Measurements from ENCODE around the gene GRK2.

Gene GRK2

DNA sequence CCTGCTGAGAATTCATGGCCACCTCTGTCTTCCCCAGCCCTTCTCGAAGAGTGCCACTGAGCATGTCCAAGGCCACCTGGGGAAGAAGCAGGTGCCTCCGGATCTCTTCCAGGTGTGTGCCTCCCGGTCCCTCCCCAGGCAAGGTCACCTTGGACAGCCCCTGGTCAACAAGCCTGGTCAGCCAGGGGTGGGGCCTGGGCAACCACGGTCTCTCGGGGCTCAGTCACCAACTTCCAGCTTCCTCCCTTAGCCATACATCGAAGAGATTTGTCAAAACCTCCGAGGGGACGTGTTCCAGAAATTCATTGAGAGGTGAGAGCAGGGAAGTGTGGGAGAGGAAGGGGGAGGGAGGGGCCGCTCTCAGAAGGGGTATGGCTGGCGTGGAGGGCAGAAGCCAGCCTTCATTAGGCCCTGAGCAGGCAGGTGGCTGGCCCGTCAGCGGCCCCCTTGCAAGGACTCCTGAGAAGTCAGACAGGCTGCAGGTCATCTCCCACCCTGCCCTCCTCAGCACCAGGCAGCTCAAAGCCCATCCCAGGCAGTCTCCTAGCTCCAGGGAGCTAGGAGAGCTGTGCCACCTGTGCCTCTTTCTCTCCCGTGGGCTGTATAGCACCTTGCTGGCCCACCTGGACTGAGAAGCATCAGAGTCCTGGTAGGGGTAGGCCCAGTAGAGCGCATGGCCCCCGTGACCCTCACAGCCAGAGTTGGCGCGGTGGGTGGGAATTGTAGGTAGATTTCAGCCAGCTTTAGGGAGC, 13.5 kb downstream of the GRK2 start:
- H3K36me3 ChIP-seq (ENCODE audit: insufficient read depth, low read length) = peaks cover 55% of the 10 kb centered on the region
- 94% methylated on average over 17 of the region's 17 CpGs for WGBS
- no peaks in the 10 kb centered on the region for H3K27me3 ChIP-seq (ENCODE audit: insufficient read depth, low read length)
- no peaks in the 10 kb centered on the region for H3K9me3 ChIP-seq (ENCODE audit: insufficient read depth, low read depth, low read length)
- H3K27ac ChIP-seq (ENCODE audit: low read depth, low read length) = no peak overlapping the region
- H3K4me1 ChIP-seq (ENCODE audit: insufficient read depth, low read length) = peaks cover 12% of the 10 kb centered on the region
- no peak overlapping the region for H3K9ac ChIP-seq (ENCODE audit: low read depth, low read length)
- H3K4me3 ChIP-seq (ENCODE audit: low read length) = no peak overlapping the region

DNA sequence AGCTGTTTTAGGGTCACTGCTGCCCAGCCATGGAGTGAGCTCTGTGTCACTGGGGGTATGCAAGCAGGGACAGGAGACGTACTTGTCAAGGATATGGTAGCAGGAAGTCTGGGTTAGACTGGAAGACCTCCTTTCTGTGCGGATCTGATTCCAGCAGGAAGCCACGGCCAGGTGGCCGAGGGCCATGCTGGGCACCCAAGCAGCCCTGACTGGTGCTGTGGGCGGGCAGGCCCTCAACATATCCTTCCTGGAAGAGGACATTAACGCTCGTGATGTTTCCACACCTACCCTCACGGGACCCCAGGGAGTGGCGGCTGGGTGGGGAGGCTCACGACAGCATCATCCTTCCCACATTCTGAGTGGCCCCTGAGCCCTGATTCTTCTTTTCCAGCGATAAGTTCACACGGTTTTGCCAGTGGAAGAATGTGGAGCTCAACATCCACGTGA, 14.1 kb downstream of the GRK2 start:
- Histone ChIP-seq H3K36me3 (ENCODE audit: insufficient read depth, low read length) (peaks cover 61% of the 10 kb centered on the region), H3K9me3 (ENCODE audit: insufficient read depth, low read depth, low read length) (no peaks in the 10 kb centered on the region), H3K27ac (ENCODE audit: low read depth, low read length) (no peak overlapping the region), H3K27me3 (ENCODE audit: insufficient read depth, low read length) (no peaks in the 10 kb centered on the region), H3K4me3 (ENCODE audit: low read length) (no peak overlapping the region), H3K4me1 (ENCODE audit: insufficient read depth, low read length) (peaks cover 12% of the 10 kb centered on the region), H3K9ac (ENCODE audit: low read depth, low read length) (no peak overlapping the region)
- WGBS = 94% methylated on average over 13 of the region's 13 CpGs

DNA sequence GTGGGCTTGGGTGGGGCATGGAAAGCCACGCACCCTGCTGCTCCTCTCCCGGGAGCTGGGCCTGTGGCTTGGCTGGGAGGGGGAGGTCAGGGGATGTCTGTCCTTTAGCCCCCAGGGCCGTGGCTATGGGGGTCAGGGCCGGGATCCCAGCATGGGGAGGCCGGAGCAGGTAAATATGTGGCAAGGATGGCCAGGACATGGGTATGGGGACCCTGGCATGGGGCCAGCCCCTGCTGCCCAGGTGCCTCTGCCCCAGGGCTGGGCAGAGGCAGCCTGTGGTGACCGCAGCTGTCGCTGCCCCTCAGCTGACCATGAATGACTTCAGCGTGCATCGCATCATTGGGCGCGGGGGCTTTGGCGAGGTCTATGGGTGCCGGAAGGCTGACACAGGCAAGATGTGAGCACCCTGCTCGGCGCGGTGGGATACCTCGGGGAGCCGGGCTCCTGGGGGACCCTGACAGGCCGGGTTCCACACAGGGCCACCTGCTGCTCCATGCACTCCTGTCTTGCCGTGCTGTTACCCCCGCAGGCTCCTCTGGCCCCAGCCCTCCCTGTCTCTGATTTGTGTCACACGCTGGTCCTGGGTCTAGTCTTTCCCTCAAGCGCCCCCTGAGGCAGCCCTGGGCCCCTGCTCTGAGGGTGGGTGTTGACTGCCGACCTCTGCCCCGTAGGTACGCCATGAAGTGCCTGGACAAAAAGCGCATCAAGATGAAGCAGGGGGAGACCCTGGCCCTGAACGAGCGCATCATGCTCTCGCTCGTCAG, 14.7 kb downstream of the GRK2 start:
- Histone ChIP-seq H3K27ac (ENCODE audit: low read depth, low read length) (no peak overlapping the region), H3K36me3 (ENCODE audit: insufficient read depth, low read length) (peaks cover 66% of the 10 kb centered on the region), H3K9ac (ENCODE audit: low read depth, low read length) (no peak overlapping the region), H3K4me1 (ENCODE audit: insufficient read depth, low read length) (peaks cover 12% of the 10 kb centered on the region), H3K27me3 (ENCODE audit: insufficient read depth, low read length) (no peaks in the 10 kb centered on the region), H3K9me3 (ENCODE audit: insufficient read depth, low read depth, low read length) (no peaks in the 10 kb centered on the region), H3K4me3 (ENCODE audit: low read length) (no peak overlapping the region)
- WGBS = 95% methylated on average over 31 of the region's 31 CpGs

DNA sequence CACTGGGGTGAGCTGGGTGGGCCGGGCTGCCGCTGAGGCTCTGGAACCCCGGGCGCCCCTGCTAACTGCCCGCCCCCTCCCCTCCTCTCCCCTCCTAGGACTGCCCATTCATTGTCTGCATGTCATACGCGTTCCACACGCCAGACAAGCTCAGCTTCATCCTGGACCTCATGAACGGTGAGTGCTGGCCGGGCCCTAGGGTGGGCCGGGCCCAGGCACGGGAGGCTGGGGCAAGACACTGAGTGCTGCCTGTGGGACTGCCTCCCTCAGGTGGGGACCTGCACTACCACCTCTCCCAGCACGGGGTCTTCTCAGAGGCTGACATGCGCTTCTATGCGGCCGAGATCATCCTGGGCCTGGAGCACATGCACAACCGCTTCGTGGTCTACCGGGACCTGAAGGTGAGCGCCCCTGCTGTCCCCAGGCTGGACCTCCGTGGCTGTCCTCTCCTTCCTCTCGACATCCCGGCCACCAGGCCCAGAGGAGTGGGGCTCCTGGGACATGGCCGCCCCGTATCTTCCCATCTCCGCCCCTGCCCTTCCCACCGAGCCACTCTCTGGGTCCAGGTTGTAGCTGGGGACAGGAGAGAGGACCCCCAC, 15.4 kb downstream of the GRK2 start:
- no peak overlapping the region for H3K27ac ChIP-seq (ENCODE audit: low read depth, low read length)
- H3K36me3 ChIP-seq (ENCODE audit: insufficient read depth, low read length) = peaks cover 68% of the 10 kb centered on the region
- no peak overlapping the region for H3K9ac ChIP-seq (ENCODE audit: low read depth, low read length)
- H3K4me1 ChIP-seq (ENCODE audit: insufficient read depth, low read length) = peaks cover 8% of the 10 kb centered on the region
- H3K27me3 ChIP-seq (ENCODE audit: insufficient read depth, low read length) = no peaks in the 10 kb centered on the region
- no peaks in the 10 kb centered on the region for H3K9me3 ChIP-seq (ENCODE audit: insufficient read depth, low read depth, low read length)
- H3K4me3 ChIP-seq (ENCODE audit: low read length) = no peak overlapping the region
- 95% methylated on average over 27 of the region's 27 CpGs for WGBS

DNA sequence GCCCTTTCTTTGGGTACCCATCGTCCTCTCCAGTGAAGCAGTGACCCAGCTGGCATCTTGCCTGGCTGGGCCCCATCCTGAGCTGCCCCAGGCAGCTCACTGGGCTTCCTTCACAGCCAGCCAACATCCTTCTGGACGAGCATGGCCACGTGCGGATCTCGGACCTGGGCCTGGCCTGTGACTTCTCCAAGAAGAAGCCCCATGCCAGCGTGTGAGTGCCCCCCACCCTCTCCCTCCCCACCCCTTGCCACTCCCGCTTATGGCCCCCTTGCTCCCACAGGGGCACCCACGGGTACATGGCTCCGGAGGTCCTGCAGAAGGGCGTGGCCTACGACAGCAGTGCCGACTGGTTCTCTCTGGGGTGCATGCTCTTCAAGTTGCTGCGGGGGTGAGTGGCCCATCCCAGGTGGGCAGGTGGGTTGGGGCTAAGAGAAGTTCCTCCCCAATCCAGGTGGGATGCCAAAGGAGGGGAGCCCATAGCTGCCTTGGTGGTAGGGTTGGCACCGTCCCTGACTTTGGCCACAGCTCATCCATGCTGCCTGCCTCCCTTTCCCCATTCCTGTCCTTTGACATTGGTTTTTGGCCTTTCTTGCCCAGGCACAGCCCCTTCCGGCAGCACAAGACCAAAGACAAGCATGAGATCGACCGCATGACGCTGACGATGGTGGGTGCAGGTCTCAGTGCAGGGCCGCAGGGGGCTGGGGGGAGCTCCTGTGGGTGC, 16.0 kb downstream of the GRK2 start:
- Histone ChIP-seq H3K27ac (ENCODE audit: low read depth, low read length) (no peak overlapping the region), H3K9me3 (ENCODE audit: insufficient read depth, low read depth, low read length) (no peaks in the 10 kb centered on the region), H3K4me1 (ENCODE audit: insufficient read depth, low read length) (peaks cover under 1% of the 10 kb centered on the region; the same call in 1 of the 2 replicates), H3K36me3 (ENCODE audit: insufficient read depth, low read length) (peaks cover 68% of the 10 kb centered on the region), H3K27me3 (ENCODE audit: insufficient read depth, low read length) (no peaks in the 10 kb centered on the region), H3K9ac (ENCODE audit: low read depth, low read length) (no peak overlapping the region), H3K4me3 (ENCODE audit: low read length) (no peak overlapping the region)
- WGBS = 94% methylated on average over 20 of the region's 20 CpGs

DNA sequence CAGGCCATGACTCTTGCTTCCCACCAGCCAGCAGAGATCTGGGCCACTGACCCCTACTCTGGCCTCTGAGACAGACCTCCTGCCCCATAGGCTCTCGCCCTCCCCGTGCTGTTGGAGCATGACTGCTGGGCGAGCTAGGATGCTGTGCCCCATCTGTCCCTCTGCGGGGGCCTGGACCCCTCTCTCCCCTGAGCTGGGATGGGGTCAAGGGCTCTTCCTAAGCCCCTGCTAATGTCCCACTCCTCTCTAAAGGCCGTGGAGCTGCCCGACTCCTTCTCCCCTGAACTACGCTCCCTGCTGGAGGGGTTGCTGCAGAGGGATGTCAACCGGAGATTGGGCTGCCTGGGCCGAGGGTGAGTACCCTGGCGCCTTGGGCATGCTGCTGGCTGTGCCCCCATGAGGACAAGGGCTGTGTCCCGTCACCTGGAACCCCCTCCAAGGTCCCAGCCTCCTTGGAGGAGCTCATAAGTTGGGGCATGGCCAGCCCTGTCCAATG, 16.7 kb downstream of the GRK2 start:
- no peak overlapping the region for H3K4me3 ChIP-seq (ENCODE audit: low read length)
- 95% methylated on average over 11 of the region's 11 CpGs for WGBS
- peaks cover 4% of the 10 kb centered on the region for H3K4me1 ChIP-seq (ENCODE audit: insufficient read depth, low read length)
- H3K9me3 ChIP-seq (ENCODE audit: insufficient read depth, low read depth, low read length) = no peaks in the 10 kb centered on the region
- no peaks in the 10 kb centered on the region for H3K27me3 ChIP-seq (ENCODE audit: insufficient read depth, low read length)
- peaks cover 68% of the 10 kb centered on the region for H3K36me3 ChIP-seq (ENCODE audit: insufficient read depth, low read length)
- H3K9ac ChIP-seq (ENCODE audit: low read depth, low read length) = no peak overlapping the region
- no peak overlapping the region for H3K27ac ChIP-seq (ENCODE audit: low read depth, low read length)

DNA sequence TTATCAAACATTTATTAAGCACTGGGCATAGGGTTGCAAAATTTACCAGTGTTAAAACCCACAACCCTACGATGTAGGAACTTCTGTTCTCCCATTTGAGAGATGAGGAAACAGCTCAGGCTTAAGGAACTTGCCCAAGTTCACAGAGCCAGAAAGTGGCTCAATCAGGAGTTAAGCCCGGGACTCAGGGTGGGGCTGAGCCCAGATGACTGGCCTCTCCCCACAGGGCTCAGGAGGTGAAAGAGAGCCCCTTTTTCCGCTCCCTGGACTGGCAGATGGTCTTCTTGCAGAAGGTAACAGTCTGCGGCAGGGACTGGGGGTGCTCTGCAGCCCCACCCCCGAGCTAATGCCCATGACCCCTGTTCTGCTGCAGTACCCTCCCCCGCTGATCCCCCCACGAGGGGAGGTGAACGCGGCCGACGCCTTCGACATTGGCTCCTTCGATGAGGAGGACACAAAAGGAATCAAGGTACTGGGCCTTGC, 17.2 kb downstream of the GRK2 start:
- Histone ChIP-seq H3K9ac (ENCODE audit: low read depth, low read length) (no peak overlapping the region), H3K4me1 (ENCODE audit: insufficient read depth, low read length) (peaks cover 8% of the 10 kb centered on the region), H3K36me3 (ENCODE audit: insufficient read depth, low read length) (peaks cover 68% of the 10 kb centered on the region), H3K27ac (ENCODE audit: low read depth, low read length) (no peak overlapping the region), H3K9me3 (ENCODE audit: insufficient read depth, low read depth, low read length) (no peaks in the 10 kb centered on the region), H3K27me3 (ENCODE audit: insufficient read depth, low read length) (no peaks in the 10 kb centered on the region), H3K4me3 (ENCODE audit: low read length) (no peak overlapping the region)
- 96% methylated on average over 13 of the region's 13 CpGs for WGBS

DNA sequence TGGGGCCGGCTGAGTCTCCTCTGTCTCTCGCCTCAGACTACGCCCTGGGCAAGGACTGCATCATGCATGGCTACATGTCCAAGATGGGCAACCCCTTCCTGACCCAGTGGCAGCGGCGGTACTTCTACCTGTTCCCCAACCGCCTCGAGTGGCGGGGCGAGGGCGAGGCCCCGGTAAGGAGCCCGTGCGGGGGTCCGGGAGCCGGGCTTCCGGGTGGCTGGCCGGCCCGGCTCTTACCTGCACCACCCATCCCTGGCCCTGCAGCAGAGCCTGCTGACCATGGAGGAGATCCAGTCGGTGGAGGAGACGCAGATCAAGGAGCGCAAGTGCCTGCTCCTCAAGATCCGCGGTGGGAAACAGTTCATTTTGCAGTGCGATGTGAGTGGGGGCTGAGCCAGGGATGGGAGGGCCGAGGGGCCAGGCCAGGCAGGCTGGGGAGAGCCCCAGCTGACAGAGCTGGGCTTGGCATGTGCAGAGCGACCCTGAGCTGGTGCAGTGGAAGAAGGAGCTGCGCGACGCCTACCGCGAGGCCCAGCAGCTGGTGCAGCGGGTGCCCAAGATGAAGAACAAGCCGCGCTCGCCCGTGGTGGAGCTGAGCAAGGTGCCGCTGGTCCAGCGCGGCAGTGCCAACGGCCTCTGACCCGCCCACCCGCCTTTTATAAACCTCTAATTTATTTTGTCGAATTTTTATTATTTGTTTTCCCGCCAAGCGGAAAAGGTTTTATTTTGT, 18.7 kb downstream of the GRK2 start:
- Histone ChIP-seq H3K9me3 (ENCODE audit: insufficient read depth, low read depth, low read length) (no peaks in the 10 kb centered on the region), H3K4me1 (ENCODE audit: insufficient read depth, low read length) (peaks cover 8% of the 10 kb centered on the region), H3K36me3 (ENCODE audit: insufficient read depth, low read length) (peaks cover 54% of the 10 kb centered on the region), H3K9ac (ENCODE audit: low read depth, low read length) (no peak overlapping the region), H3K27ac (ENCODE audit: low read depth, low read length) (no peak overlapping the region), H3K4me3 (ENCODE audit: low read length) (no peak overlapping the region), H3K27me3 (ENCODE audit: insufficient read depth, low read length) (no peaks in the 10 kb centered on the region)
- 94% methylated on average over 45 of the region's 45 CpGs for WGBS

DNA sequence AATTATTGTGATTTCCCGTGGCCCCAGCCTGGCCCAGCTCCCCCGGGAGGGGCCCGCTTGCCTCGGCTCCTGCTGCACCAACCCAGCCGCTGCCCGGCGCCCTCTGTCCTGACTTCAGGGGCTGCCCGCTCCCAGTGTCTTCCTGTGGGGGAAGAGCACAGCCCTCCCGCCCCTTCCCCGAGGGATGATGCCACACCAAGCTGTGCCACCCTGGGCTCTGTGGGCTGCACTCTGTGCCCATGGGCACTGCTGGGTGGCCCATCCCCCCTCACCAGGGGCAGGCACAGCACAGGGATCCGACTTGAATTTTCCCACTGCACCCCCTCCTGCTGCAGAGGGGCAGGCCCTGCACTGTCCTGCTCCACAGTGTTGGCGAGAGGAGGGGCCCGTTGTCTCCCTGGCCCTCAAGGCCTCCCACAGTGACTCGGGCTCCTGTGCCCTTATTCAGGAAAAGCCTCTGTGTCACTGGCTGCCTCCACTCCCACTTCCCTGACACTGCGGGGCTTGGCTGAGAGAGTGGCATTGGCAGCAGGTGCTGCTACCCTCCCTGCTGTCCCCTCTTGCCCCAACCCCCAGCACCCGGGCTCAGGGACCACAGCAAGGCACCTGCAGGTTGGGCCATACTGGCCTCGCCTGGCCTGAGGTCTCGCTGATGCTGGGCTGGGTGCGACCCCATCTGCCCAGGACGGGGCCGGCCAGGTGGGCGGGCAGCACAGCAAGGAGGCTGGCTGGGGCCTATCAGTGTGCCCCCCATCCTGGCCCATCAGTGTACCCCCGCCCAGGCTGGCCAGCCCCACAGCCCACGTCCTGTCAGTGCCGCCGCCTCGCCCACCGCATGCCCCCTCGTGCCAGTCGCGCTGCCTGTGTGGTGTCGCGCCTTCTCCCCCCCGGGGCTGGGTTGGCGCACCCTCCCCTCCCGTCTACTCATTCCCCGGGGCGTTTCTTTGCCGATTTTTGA, 19.5 kb downstream of the GRK2 start:
- Histone ChIP-seq H3K36me3 (ENCODE audit: insufficient read depth, low read length) (peaks cover 52% of the 10 kb centered on the region), H3K9ac (ENCODE audit: low read depth, low read length) (no peak overlapping the region), H3K9me3 (ENCODE audit: insufficient read depth, low read depth, low read length) (no peaks in the 10 kb centered on the region), H3K4me3 (ENCODE audit: low read length) (no peak overlapping the region), H3K4me1 (ENCODE audit: insufficient read depth, low read length) (peaks cover 8% of the 10 kb centered on the region), H3K27me3 (ENCODE audit: insufficient read depth, low read length) (no peaks in the 10 kb centered on the region), H3K27ac (ENCODE audit: low read depth, low read length) (no peak overlapping the region)
- 94% methylated on average over 39 of the region's 39 CpGs for WGBS

All from HUES64 (cell line).